ENCODE results near the gene FRAT1. TPM values are rescaled to one million over a fixed set of nuclear protein-coding genes. Genes with fewer than 3 reads are reported as not detected.

Gene FRAT1
- total and polyA plus RNA-seq, 2 of the 8 experiments (the other 6 are each of a cell fraction or from before 2014, with no cell fraction given): 1.9 to 5.2 TPM

DNA sequence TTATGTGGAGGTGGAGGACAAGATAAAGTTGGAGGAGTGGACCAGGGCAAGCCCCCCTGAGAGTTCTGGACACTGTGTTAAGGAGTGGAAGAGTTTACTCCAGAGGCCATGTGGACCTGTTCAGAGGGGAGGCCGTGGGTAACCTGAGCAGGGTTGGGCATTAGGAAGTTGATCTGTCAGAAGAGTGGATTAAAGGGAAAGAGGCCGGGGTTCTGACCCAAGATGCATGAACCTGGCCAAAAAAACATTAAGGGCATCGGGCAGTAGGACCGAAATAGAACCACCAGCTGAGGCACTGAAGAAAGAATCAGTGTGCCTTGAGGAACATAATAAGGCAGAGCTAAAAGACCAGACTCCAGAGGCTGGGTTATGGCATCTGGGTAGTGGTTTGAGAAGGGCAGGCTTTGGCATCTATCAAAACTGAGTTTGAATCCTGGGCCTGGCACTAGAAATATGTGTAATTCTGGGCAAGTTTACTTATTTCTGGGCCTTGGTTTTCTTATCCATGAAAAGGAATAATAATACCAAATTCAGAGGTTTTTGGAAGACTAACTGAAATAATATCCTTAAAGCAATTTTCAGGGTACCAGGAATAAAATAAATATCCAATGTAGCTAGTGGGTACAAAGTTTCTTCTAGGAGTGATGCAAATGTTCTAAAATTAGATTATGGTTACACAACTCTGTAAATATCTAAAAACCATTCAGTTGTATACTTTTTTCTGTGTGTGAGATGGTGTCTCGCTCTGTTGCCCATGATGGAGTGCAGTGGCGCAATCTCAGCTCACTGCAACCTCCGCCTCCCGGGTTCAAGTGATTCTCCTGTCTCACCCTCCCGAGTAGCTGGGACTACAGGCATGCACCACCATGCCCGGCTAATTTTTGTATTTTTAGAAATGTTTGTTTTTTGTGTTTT, 10.9 kb upstream of the FRAT1 start:
- no peak overlapping the region for H4K8ac ChIP-seq (ENCODE audit: extremely low read depth, insufficient read depth, low read length)
- WGBS, 2 experiments (ENCODE audit: extremely low coverage in 1 of 2, insufficient coverage in 1 of 2, insufficient read length in 1 of 2, insufficient replicate concordance in 2 of 2, low coverage in 1 of 2, low lambda C conversion rate in 2 of 2, missing lambda C conversion rate in 1 of 2): 88% methylated on average over 10 of the region's 10 CpGs; no CpG with 5 or more reads in 1 of the 2 experiments
- H3K36me3 ChIP-seq (ENCODE audit: control insufficient read depth in 2 of 4, insufficient read depth in 4 of 4, low read length in 3 of 4): no peaks in the 10 kb centered on the region
- no peaks in the 10 kb centered on the region; a peak in 1 of 7 replicates for H3K27me3 ChIP-seq (replicated peaks in 1 of 4; ENCODE audit: control insufficient read depth in 3 of 4, extremely low read depth in 1 of 4, insufficient read depth in 3 of 4, low read length in 3 of 4)
- no peak overlapping the region for H2BK20ac ChIP-seq (ENCODE audit: low read length)
- no peak overlapping the region for H3K9ac ChIP-seq (replicated peaks in 1 of 4; ENCODE audit: extremely low read depth in 1 of 4, low read depth in 3 of 4, low read length in 3 of 4)
- H2BK15ac ChIP-seq (ENCODE audit: low read length): no peak overlapping the region
- H3K4me3 ChIP-seq (ENCODE audit: extremely low read depth in 1 of 4, insufficient read depth in 2 of 4, low read depth in 3 of 4, low read length in 4 of 4): no peak overlapping the region
- H4K91ac ChIP-seq (replicated peaks; ENCODE audit: insufficient read length, low read length): no peak overlapping the region
- TF ChIP-seq POU5F1 (IDR thresholded peaks at IDR 0.05; ENCODE audit: low read depth, low read length) (no peak), EZH2 (IDR thresholded peaks at IDR 0.05; ENCODE audit: low read depth, low read length, severe bottlenecking) (no peak), CHD1 (IDR thresholded peaks at IDR 0.05; ENCODE audit: low read depth, low read length) (no peak), JUN (IDR thresholded peaks at IDR 0.05; ENCODE audit: low read depth, low read length) (no peak), TAF7 (optimal IDR thresholded peaks at IDR 0.05; ENCODE audit: borderline replicate concordance, low read depth, low read length) (no peak)
- no peak overlapping the region for H3K18ac ChIP-seq (ENCODE audit: extremely low read depth, low read length)
- H3K79me2 ChIP-seq (ENCODE audit: control insufficient read depth in 1 of 2, insufficient read depth in 2 of 2, low read length in 2 of 2): no peaks in the 10 kb centered on the region
- no peak overlapping the region for H3K4me2 ChIP-seq (ENCODE audit: insufficient read depth in 1 of 2, low read depth in 2 of 2, low read length in 2 of 2)
- H3K14ac ChIP-seq (ENCODE audit: insufficient read length): no peak overlapping the region
- H3K23me2 ChIP-seq (ENCODE audit: low read depth, low read length): no peaks in the 10 kb centered on the region
- H3K79me1 ChIP-seq (ENCODE audit: low read depth, low read length): no peaks in the 10 kb centered on the region
- peak overlapping the region; percentile 39; the same call in 1 of the 2 replicates for H2AFZ ChIP-seq (ENCODE audit: low read length)
- FAIRE-seq (no peak), DNase-seq (ENCODE audit: low read depth in 1 of 2, low spot score in 2 of 2) (no peak)
- no peak overlapping the region for H3K27ac ChIP-seq (ENCODE audit: low read depth, low read length)
- H3K4me1 ChIP-seq (replicated peaks in 1 of 4; ENCODE audit: control insufficient read depth in 3 of 4, insufficient read depth in 4 of 4, low read length in 3 of 4): no peaks in the 10 kb centered on the region
- H2BK12ac ChIP-seq (ENCODE audit: low read depth, low read length): no peak overlapping the region
- no peak overlapping the region for H4K5ac ChIP-seq (ENCODE audit: insufficient read length, low read depth, low read length)
- no peak overlapping the region for H2BK120ac ChIP-seq (replicated peaks; ENCODE audit: low read depth, low read length)
- H4K20me1 ChIP-seq (replicated peaks in 1 of 2; ENCODE audit: control insufficient read depth in 1 of 2, insufficient read depth in 2 of 2, low read length in 2 of 2): no peaks in the 10 kb centered on the region
- ChIA-PET CTCF (ENCODE audit: partially characterized antibody) (interaction anchor here (0.8 to 1.2 kb wide), 3 partner anchors 20 to 29 kb away, joined by 3 to 7 read pairs (median 3); no protein-coding TSS in a partner anchor), POLR2A (ENCODE audit: partially characterized antibody) (interaction anchor here (1.0 to 1.7 kb wide), 4 partner anchors 10 to 47 kb away, joined by 3 to 8 read pairs (median 3); partner anchors contain the start of gene FRAT1)
- H2AK5ac ChIP-seq (ENCODE audit: low read depth, low read length): no peak overlapping the region
- H2BK5ac ChIP-seq (ENCODE audit: low read depth, low read length): no peak overlapping the region
- no peak overlapping the region for H3K56ac ChIP-seq (replicated peaks; ENCODE audit: insufficient read length, low read depth, low read length)
- no peak overlapping the region for H3K4ac ChIP-seq (replicated peaks; ENCODE audit: insufficient read length, low read depth, low read length)
- no peaks in the 10 kb centered on the region for H3K9me3 ChIP-seq (ENCODE audit: insufficient read depth in 2 of 2, low read depth in 1 of 2, low read length in 1 of 2)
- H3K23ac ChIP-seq (ENCODE audit: insufficient read length): no peak overlapping the region

Data from H1 (cell line).